ENCODE measurements around the gene RNF113A.

RNF113A gene

DNA sequence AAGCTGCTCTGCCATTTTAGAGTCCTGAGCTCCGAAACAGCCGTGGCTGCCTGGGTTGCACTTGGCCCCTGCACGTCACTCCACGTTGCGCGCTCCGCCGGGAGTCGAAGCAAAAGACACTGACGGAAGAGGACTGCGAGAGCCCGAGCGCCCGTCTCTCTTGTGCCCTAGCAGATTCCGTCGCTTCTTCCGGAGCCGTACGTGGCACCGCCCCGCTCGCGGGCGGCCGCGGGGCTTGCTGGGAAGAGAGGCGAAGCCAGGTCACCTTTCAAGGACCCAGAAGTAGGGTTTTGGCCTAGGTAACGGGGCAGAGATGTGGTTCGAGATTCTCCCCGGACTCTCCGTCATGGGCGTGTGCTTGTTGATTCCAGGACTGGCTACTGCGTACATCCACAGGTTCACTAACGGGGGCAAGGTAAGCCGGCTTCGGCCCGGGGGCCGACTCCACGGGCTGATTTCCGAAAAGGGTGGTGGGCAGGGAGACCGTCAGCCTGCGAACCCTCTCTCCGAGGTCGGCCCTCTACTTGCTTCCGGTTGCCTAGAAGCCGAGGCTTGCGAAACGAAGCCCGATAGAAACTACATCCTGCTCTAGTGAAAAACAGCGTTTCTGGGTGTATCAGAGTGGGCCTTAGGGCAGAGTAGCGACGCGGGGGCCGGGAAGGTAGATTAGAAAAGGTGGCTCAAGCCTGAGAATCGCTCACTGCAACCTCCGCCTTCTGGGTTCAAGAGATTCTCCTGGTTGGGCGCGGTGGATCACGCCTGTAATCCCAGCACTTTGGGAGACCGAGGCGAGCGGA is at the start of gene RNF113A, which contains the start of gene NDUFA1:
Gene RNF113A (minus strand): TSS at position 135 of the 797 bp plus-strand sequence. CDS start 120 bp downstream, at position 15.
Gene NDUFA1 (plus strand): TSS at position 234 of the 797 bp plus-strand sequence. CDS start 80 bp downstream, at position 314.
- peak; percentile 91 for DNase-seq (ENCODE audit: low read depth)

DNA sequence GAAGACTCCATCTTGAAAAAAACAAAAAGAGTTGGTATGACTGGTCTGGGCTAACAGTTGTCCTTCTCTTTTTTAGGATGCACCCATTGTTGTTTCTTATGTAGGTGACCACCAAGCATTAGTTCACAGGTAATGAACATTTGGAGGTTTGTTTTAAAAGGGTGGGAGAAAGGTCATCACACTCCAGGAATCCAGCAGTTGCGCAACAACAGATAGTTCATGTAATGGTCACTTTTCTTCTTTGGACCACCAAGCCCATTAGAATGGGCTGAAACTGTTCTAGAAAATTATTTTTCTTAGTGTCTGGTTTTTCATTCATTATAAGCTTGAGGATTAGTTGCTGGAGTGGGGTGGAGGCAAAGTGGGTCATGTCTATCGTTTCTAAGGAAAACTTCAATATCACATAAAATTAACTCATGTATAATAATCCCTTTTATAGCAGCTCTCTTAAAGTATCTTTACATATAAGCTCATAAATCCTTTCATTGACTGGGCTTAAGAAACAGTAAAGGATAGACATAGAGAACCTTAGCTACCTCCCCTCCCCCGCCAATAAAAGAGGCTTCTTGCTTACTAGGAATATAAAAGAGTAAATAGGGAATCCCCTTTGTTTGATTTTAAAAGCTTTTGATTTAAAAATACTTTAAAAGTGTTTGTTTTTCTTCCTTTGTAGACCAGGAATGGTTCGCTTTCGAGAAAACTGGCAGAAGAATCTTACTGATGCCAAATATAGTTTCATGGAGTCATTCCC is 48.5 kb upstream of the RNF113A start:
- TF ChIP-seq, protein P1, sequence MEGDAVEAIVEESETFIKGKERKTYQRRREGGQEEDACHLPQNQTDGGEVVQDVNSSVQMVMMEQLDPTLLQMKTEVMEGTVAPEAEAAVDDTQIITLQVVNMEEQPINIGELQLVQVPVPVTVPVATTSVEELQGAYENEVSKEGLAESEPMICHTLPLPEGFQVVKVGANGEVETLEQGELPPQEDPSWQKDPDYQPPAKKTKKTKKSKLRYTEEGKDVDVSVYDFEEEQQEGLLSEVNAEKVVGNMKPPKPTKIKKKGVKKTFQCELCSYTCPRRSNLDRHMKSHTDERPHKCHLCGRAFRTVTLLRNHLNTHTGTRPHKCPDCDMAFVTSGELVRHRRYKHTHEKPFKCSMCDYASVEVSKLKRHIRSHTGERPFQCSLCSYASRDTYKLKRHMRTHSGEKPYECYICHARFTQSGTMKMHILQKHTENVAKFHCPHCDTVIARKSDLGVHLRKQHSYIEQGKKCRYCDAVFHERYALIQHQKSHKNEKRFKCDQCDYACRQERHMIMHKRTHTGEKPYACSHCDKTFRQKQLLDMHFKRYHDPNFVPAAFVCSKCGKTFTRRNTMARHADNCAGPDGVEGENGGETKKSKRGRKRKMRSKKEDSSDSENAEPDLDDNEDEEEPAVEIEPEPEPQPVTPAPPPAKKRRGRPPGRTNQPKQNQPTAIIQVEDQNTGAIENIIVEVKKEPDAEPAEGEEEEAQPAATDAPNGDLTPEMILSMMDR (IDR thresholded peaks at IDR 0.05; ENCODE audit: insufficient read depth, low read depth, low read length, missing control alignments): no peak
- no peak overlapping the region for H3K4me3 ChIP-seq (ENCODE audit: low read length)
- no peak for DNase-seq (ENCODE audit: low read depth)

More for the DNA sequence above, at the start of gene RNF113A, which contains the start of gene NDUFA1:
- H3K4me3 ChIP-seq (ENCODE audit: low read length): peak within 1 kb of the TSS; percentile 75
- TF ChIP-seq, protein P1 (IDR thresholded peaks at IDR 0.05; ENCODE audit: insufficient read depth, low read depth, low read length, missing control alignments): no peak

DNA sequence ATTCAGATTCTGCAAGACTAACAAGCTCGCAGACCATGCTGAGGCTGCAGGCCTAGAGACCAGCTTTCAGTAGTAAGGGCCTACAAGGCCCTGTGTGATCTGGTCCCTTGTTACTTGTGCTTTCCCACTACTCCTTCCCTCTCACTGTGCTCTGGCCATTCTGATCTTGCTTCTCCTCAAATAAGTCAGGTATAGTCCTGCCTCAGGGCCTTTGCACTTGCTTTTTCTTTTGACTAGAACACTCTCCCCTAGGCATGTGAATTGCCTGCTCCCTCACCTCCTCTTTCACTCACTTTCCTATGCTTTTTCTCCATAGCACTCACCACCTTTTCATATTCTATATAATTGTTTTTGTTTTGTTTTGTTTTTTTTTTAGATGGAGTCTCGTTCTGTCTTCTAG is 46.3 kb upstream of the RNF113A start:
- TF ChIP-seq, protein P1 (IDR thresholded peaks at IDR 0.05; ENCODE audit: insufficient read depth, low read depth, low read length, missing control alignments): no peak
- no peak overlapping the region for H3K4me3 ChIP-seq (ENCODE audit: low read length)
- no peak for DNase-seq (ENCODE audit: low read depth)

- DNase-seq (ENCODE audit: low read depth): no peak
- H3K4me3 ChIP-seq (ENCODE audit: low read length): no peak overlapping the region
- TF ChIP-seq, protein P1 (IDR thresholded peaks at IDR 0.05; ENCODE audit: insufficient read depth, low read depth, low read length, missing control alignments): no peak
Measured at GRCh38 chrX:119916310-119916709, 44.8 kb upstream of the RNF113A start.

DNA sequence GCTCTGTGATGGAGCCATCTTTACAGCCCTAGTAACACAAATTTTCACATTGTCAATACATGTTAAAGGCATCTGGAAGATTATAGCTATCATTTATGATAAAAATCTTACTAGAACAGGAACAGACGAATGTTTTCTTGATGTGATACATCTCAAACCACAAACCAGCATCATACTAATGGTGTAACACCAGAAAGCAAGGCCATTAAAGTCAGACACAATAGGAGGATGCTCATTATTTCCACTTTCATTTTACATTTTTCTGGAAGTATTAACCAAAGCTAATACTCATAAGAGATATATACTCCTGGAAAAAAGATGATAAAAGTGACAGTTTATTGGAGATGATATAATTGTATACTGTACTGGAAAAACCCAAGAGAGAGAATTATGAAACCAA is 29.4 kb upstream of the RNF113A start:
- DNase-seq (ENCODE audit: low read depth): no peak
- no peak overlapping the region for H3K4me3 ChIP-seq (ENCODE audit: low read length)

DNA sequence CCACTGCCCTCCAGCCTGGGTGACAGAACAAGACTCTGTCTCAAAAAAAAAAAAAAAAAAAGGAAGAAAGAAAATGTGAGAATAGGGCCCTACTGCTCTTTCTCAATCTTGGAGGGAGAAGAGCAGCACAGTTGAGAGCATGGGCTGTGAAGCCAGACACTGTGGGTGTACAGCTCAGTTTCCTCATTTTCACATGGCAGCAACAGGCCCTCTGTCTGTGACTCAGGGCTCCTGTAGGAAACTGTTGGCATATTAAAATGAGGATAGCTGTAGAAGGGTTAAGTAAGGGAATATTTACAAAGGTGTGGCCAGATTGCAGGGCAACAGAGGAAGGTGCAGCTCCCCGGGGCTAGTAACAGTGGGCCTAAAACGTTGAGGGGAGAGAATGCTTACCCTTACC is 27.6 kb upstream of the RNF113A start:
- DNase-seq (ENCODE audit: low read depth): peak; percentile 45
- H3K4me3 ChIP-seq (ENCODE audit: low read length): no peak overlapping the region
- TF ChIP-seq, protein P1 (IDR thresholded peaks at IDR 0.05; ENCODE audit: insufficient read depth, low read depth, low read length, missing control alignments): no peak

More for the DNA sequence above, 29.4 kb upstream of the RNF113A start:
- TF ChIP-seq, protein P1 (IDR thresholded peaks at IDR 0.05; ENCODE audit: insufficient read depth, low read depth, low read length, missing control alignments): no peak
